ENCODE results near the gene PSMA7.

Gene PSMA7

GRCh38 chr20:62136283-62137091, 6.7 kb downstream of the PSMA7 start:
- DNase-seq (ENCODE audit: low spot score), result peak; percentile 65

GRCh38 chr20:62135573-62136266, 7.5 kb downstream of the PSMA7 start:
- no peak for DNase-seq (ENCODE audit: low spot score)

GRCh38 chr20:62134735-62135231, 8.4 kb downstream of the PSMA7 start:
- no peak for DNase-seq (ENCODE audit: low spot score)

GRCh38 chr20:62133864-62134263, 9.3 kb downstream of the PSMA7 start:
- DNase-seq (ENCODE audit: low spot score), result peak; percentile 32

GRCh38 chr20:62133051-62133845, 9.9 kb downstream of the PSMA7 start:
- no peak for DNase-seq (ENCODE audit: low spot score)

- no peak for DNase-seq (ENCODE audit: low spot score)
Observed at GRCh38 chr20:62132421-62132820, 10.8 kb downstream of the PSMA7 start.

GRCh38 chr20:62131560-62132320, 11.5 kb downstream of the PSMA7 start:
- DNase-seq (ENCODE audit: low spot score), result no peak

- no peak for DNase-seq (ENCODE audit: low spot score)
Observed at GRCh38 chr20:62129731-62130531, 13.3 kb downstream of the PSMA7 start.

GRCh38 chr20:62128502-62128901, 14.7 kb downstream of the PSMA7 start:
- DNase-seq (ENCODE audit: low spot score), result no peak

GRCh38 chr20:62127799-62128198, 15.4 kb downstream of the PSMA7 start:
- no peak for DNase-seq (ENCODE audit: low spot score)

- DNase-seq (ENCODE audit: low spot score), result no peak
Observed at GRCh38 chr20:62126141-62126540, 17.1 kb downstream of the PSMA7 start.

GRCh38 chr20:62123450-62124118, 19.6 kb downstream of the PSMA7 start:
- no peak for DNase-seq (ENCODE audit: low spot score)

- peak; percentile 71 for DNase-seq (ENCODE audit: low spot score)
Observed at GRCh38 chr20:62122654-62123449, 20.3 kb downstream of the PSMA7 start.

- DNase-seq (ENCODE audit: low spot score), result peak; percentile 98
Observed at GRCh38 chr20:62121776-62122653, 21.2 kb downstream of the PSMA7 start, which contains the start of gene LSM14B. Gene LSM14B (plus strand): TSS chr20:62122475. CDS start chr20:62122667, 192 bp downstream.

GRCh38 chr20:62120990-62121775, 22.0 kb downstream of the PSMA7 start:
- no peak for DNase-seq (ENCODE audit: low spot score)

- DNase-seq (ENCODE audit: low spot score), result no peak
Observed at GRCh38 chr20:62120365-62120762, 22.8 kb downstream of the PSMA7 start.

- DNase-seq (ENCODE audit: low spot score), result no peak
Observed at GRCh38 chr20:62119591-62120364, 23.4 kb downstream of the PSMA7 start.

All from germinal center (tissue), 1 donor.